GM18867 (cell line): ENCODE results near the gene XXYLT1.

Source experiments
- ATAC-seq: cut with Tn5 transposase; IDR thresholded peaks from one replicate; pipeline ENCODE4 v1.9.1; 2021; ENCODE audit warnings: mild to moderate bottlenecking, moderate library complexity; ENCODE audit not compliant: unreplicated experiment

XXYLT1 gene

DNA sequence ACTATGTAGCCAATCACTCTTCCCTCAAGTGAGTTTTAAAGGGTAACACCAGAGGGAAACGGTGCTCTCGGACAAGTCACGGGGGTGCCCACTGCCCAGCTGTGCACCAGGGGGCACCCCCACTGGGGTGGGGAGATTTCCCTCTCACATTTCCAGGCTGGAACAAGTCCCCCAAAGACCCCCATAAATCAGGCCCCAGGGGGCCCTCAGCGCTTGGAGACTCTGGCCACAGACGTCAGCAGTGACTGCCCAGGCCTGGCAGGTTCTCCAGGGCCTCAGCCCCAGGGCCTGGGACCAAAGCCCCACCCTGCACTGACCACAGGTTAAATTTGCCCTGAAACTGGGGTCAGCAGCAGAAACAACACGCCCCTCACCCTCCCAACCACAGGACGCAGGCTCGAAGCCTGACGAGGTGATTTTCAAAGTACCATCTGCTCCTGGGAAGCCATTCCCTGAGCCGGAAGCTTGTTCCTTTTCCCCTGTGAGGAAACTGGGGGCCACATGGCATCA, 17.0 kb downstream of the XXYLT1 start:
- ATAC-seq, result no peak

DNA sequence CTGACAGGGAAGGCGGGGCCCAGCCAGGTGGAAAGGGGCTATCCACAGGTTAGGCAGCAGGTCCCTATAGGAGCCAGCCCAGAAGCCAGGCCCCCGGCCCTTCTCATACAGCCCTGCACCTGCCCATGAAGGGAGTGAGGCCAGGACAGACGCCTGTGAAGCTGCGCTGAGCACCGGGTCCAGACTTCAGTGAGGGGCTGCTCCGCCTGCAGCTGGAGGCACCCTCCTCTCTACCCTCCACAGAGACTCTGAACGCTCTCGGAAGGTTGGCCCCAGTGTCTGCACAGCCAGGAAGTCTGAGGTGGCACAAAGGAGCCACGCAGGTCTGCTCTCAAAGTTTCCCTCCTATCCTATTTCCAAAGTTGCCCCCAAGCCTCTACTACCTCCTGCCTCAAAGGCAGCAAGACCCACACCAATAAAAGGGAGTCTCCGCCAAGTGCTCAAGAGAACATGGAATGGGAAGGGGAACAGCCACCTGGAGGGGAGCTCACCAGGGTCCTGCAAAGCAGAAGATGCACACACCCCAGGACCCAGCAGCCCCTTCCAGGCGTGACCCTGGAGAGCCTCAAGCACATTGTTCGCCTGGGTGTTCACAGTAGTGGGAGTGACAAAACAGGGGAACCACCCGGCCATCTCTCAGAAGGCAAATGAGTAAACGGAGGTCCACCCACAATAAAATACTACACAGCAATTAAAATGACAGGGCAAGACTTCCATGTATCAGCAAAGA, 19.5 kb downstream of the XXYLT1 start:
- no peak for ATAC-seq

DNA sequence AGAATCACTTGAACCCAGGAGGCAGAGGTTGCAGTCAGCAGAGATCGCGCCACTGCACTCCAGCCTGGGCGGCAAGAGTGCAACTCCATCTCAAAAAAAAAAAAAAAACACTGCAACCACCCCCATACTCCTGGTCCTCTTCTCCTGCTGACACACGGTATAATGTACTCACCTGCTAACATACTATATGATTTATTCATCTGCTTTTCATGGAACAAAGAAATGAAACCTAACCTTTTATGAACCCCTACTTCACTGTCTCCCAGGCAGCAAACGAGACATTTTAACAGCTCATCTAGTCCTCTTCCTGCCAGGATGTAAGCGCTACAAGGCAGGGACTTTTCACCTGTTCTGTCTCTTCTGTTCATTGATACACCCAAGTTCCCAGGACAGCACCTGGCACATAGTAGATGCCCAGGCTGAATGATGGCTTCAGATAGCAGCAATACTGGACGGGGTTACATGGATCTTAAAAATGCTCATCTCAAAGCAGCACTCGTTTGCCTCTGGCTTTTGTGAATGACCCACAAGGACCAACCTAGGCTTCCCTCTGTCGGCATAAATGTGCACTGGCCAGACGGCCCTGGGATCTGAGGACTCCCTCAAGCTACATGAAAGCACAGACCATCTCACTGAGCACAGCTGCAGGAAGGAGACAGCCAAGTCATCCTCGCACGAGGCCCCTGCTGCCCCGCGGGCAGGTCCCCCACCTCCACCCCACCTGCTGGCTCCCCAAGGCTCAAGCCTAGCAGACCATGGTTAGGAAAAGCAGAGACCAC, 20.3 kb downstream of the XXYLT1 start:
- ATAC-seq, result no peak

DNA sequence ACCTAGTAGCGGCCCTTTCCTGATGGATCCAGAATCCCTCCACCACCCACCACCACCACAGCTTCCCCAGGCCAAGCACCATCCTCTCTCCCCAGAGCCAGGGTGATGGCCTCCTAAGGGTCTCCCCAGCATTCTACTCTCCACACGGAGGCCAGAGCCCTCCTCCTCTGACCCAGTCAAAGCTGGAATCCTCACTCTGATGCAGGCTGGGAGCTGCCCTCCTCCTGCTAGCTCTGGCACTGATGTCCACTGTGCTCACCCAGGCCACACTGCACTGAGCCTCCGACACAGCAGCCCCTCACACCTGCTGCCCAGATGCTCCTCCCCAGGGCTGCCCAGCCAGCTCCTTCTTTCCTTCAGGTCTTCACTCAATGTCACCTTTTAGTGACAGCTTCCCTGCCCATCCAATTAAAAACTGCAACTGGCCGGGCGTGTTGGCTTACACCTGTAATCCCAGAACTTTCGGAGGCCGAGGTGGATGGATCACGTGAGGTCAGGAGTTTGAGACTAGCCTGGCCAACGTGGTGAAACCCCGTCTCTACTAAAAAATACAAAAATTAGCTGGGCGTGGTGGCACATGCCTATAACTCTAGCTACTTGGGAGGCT, 21.0 kb downstream of the XXYLT1 start:
- ATAC-seq, result no peak

DNA sequence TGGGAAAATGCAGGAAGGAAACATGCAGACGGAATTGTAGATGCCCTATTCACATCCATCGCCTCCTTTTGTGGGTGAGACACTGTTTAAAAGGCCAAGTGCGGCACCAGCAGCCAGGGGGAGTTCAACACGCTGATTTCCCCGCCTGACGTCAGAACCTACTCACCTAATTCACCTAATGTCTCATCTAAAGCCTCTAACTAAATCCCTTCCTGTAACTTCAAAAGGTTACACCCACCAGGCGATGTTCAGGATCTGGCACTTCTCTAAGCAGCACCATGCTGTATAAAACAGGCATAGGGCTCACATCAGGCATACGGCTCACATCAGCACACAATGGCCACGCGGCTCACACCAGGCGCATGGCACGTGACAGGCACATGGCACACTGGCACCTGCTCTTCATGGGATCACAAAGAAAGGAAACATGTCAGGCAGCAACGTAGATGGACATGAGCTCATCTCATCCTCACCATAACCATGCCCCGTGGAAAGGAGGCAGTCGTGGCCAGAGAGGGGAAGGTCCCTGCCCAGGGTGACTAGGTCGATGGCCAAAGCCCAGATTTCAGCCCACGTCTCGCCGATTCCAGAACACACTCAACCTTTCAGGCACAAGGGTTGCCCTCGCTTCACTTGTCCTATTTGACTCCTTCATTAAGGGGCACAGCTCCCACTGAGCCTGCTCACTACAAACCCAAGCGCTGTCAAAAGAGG, 21.7 kb downstream of the XXYLT1 start:
- no peak for ATAC-seq

DNA sequence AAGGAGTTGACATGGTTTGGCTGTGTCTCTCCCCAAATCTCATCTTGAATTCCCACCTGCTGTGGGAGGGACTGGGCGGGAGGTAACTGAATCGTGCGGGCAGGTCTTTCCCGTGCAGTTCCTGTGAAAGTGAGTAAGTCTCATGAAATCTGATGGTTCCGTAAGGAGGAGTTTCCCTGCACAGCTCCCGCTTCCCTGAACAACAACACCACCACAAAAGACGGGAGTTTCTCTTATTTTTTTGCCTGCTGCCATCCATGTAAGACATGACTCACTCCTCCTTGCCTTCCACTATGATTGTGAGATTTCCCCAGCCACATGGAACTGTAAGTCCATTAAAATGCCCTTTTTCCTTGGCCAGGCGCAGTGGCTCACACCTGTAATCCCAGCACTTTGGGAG, 22.7 kb downstream of the XXYLT1 start:
- no peak for ATAC-seq

DNA sequence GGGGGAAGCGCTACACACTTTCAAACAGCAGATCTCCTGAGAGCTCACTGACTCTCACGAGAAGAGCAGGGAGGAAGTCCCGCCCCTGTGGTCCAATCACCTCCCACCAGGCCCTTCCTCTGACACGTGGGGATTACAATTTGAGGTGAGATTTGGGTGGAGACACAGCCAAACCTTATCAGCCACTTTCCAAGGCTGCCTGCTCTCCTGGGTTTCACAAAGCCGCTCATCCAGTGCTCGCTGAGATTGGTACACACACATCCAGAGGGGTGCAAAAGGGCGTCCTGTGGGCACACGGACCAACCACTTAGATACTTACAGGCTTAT, 23.1 kb downstream of the XXYLT1 start:
- ATAC-seq, result no peak

DNA sequence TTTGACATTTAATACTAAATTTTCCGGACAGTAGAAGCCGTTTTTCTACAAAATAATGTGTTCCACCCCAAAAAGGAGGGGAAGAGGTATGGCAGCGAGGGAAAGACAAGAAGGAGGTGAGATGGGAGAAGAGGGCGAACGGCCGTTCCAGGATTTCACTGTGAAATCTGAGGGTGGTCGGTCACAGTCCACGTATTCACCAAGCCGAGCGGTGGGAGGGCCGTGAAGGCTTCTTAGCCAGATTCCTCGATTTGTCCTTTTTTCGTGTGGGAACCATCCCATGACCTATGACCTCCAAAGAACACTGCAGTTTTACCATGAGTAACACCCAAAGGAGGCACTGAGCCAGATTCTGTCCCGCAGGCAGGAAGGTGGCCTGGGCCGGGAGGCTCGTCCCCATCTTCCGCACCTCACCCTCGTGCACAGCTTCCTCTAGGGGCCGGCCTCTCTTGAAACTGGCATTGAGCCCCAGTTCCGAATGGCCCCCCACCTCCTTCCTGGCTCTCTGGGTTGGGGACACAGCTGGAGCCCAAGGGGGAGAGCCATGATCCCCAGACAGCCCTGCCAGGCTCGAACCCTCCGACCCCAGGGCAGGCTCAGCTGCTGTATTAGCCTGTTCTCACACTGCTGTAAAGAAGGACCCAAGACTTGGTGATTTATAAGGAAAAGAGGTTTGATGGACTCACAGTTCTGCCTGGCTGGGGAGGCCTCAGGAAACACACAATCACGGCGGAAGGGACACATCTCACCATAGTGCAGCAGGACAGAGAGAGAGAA, 23.7 kb downstream of the XXYLT1 start:
- ATAC-seq, result no peak

DNA sequence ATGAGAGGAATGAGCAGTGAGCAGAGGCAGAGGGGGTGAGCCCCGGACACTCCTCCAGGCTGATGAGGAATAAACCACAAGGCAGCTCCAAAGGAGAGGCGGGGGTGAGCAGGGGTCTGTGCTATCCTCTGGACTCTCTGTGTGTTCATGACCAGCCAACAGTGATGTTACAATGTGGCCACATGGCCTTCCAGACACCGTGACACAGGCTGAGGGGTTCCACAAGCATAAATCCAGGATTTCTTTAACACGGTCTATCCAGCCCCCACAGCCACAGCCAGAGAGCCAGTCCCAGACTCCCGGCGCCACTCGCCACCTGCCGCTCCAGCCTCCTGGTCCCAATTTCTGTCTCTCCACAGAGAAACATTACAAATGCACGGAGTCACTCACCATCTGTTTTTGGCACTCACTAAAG, 24.4 kb downstream of the XXYLT1 start:
- ATAC-seq, result no peak

DNA sequence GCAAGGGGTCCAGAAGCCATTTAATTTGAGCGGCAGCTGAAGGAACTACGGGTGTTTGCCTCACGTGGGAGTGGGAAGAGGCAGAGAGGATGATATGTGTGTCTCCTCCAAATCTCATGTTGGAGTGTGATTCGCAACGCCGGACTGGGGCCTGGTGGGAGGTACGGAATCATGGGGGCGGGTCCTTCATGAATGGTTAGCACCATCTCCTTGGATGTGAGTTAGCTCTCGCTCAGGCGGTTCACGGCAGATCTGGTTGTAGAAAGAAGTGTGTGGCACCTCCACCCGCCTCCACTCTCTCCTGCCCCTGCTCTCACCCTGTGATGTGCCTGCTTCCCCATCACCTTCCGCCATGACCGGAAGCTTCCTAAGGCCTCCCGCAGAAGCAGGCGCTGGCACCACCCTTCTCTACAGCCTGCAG, 25.4 kb downstream of the XXYLT1 start:
- no peak for ATAC-seq

DNA sequence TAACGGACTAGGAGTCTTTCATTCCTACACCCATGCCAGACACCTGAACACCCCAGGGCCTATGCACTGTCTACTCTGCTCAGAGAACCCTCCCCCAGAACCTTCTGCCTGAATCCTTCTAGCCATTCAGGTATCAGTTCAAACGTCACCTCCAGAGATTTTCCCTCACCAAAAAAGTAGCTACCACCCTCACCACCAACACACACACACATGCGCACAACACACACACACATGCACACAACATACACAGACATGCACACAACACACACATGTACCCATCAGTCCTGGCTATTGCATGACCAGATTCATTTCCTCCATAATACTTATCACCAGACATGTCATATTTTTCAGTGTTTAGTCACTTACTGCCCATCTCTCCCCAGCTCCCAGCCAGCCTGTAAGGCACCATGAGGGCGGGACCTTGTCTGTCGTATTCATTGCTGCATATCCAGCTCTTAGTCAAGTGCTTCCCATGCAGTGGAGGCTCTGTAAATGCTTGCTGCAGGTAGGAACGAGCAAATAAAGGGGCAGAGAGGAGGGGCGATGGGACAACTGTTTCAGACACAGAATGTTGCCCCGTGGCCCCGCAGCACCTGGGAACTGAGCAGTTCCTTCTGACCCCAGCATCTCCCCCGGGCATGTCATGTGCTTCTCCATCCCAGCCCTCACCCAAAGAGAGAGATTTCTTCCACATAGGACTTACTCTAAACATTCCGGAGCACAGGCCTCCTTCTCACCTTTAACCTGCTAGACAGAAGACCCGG, 29.2 kb downstream of the XXYLT1 start:
- ATAC-seq, result no peak

DNA sequence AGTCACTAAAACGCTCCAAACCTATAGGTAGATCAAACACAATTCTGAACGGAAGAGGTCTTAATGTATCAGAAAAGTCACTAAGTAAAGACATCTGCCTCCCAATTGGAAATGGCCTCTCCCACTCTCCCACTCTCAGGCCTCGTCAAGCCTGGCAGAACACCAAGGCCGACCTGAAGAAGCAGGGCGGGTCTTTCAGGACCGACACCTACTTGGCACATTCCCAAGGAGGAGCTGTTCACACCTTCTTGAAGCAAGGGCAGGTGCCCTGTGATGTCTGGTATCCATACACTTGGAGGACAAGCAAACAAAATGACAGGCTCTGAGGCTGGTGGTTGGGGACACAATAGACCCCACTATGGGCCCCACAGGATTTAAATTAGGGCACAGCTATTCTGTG, 30.0 kb downstream of the XXYLT1 start:
- no peak for ATAC-seq

DNA sequence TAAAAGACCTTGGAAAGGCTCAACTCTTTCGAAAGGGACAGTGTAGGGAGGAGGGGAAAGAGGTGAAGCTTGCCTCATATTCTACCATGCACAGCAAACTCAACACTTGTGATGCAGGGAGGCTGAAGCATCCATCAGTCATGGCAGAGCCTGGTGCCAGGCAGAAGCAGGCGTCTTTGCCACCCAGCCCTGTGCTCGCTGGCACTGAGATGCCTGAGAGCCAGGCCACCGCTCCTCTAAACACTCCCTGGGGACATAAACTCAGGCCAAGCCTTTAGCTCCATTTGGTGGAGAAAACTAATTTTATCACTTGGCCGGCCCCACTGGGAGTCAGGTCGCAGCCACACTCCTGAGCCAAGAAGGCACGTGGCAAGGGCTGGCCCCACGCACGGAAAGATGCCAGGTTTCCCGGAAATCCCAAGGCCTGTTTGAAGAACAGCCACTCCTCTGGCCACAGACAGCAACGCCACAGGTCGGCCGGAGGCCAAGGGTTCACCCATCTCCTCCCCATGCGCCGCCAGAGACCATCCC, 30.7 kb downstream of the XXYLT1 start:
- ATAC-seq, result no peak

DNA sequence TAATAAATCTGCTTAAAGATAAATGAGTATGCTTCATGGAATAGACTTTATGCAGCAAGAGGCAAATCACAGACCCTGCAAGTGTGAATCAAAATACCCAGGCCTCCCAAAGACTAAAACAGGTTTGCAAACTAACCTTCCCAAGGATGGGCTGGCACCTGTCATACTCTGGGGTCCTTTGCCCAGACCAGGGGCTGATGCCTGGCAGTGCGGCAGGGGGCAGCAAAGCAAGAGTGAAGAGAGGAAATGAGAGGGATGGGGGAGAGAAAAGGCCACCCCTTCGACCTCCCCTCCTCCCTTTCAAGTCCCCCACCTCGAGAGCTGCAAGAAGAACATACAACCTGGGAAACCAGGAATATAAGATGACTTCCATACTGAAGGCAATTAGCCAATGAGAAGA, 31.8 kb downstream of the XXYLT1 start:
- ATAC-seq, result no peak

DNA sequence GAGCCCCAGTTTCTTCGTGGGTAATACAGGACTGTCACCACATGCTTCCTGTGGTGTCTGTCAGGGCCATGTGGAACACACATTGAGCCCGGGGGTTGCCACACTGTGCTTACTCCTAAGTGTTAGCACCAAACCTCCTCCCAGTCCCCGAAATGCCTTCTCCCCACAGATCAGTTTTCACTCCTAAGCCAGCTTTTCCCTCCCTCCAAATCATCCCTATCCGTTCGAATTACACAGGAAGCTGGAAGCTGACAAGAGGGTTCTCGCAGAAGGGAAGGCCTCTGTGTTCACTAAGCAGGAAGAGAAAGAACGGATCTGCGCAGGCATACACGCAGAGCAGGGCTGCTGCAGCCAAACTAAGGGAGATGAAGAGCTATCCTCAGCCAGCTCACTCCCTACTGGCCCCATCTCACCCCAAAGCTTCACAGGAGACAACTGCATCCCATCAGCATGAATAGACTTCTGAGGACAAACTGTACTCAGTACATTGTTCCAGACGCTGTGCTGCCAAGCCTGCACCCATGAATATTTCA, 32.3 kb downstream of the XXYLT1 start:
- ATAC-seq, result no peak

DNA sequence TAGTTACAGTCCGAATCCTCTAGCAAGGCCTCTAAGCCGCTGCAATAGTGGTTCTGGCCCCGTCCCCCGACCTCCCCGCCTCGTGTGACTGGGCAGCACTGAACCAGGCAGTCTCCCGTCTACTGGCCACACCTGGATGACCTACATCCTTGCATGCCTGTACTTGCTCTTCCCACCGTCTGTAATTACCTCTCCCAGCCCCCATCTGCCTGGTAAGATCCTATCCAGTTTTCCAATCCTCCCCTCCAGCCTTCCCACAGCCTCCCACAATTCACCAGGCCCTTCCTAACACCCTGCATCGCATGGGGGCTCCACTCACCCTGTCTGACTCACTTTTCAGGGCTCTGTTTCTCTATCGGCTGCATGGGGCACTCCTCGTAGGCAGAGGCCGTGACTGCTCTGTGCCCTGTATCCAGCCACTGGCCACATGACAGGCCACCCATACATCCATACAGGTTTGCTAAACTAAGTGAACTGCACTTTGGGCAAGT, 32.8 kb downstream of the XXYLT1 start:
- no peak for ATAC-seq

DNA sequence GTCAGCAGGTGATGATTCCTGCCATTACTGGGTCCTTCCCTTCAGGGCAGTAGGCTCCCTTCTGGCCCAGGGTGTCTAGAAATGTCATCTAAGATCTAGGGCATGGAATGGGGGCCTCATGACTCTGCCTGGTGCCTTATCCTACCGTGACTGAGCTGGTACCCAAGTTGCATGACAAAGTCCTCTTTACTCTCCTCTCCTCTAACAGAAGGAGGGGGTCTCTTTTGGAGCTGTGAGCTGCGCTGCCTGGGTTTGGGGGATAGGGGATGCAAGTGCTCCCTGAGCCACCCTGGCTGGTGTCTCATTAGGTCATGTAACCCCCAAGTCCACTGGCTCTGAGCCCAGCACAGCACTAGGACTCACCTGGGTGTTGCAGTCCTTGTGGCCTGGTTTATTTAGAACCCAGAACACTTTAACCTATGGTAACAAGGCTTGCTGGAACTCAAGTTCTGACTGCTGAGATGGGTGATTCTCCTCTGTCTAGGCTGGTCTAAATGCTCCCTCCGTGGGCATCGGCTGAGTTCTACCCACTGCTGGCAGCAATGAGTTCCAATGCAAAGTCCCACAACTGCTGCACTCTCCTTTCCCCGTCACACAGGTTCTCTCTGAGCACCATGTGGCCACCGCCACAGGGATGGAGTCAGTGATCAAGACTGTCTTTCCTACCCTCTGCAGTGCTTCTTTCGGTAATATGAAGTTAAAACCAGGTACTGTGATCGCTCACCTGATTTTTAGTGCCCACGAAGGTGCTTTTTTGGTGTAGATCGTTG, 34.0 kb downstream of the XXYLT1 start:
- ATAC-seq, result no peak

DNA sequence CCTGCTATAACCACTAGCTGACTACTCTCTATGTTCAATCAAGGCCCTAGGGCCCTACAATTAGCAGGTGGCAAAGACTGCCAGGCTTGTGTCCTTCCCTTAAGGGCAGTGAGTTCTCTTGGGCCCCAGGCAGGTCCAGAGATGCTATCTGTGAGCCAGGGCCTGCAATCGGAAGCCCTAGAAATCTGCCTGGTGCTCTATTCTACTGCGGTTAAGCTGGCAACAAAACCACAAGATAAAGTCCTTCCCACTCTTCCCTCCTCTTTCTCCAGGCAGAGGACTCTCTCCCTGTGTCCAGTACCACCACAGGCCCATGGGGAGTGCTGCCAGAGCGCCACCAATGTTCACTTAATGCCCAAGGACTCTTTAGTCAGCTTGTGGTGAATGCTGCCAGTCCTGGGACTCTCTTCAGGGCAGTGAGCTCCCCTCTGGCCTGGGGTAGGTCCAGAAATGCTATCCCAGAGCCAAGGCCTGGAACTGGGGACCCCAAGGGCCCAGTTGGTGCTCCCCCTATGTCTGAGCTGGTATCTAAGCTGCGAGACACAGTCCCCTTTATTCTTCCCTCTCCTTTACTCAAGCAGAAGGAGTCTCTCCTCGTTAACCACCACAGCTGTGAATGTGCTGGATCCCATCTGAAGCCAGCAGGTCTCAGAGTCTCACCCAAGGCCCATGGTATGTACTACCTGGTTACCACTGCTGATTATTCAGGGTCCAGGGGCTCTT, 34.7 kb downstream of the XXYLT1 start:
- ATAC-seq, result no peak
